ENCODE results near the gene SERINC3. TPM values are rescaled to one million over a fixed set of nuclear protein-coding genes. Genes with fewer than 3 reads are reported as not detected.

SERINC3 gene
- total and polyA plus RNA-seq, 2 of the 13 experiments (the other 11 are each of a cell fraction or from before 2014, with no cell fraction given): 82.0 to 226 TPM

GRCh38 chr20:44461142-44461802, 60.6 kb downstream of the SERINC3 start (continued):
- TF ChIP-seq AGO1 (IDR thresholded peaks at IDR 0.05; ENCODE audit: low read depth, low read length, poor library complexity, severe bottlenecking) (no peak), ZNF138 (CRISPR knock-in tag; IDR thresholded peaks at IDR 0.05; ENCODE audit: low read depth) (no peak), RBM39 (IDR thresholded peaks at IDR 0.05; ENCODE audit: low read depth, low read length, poor library complexity, severe bottlenecking) (no peak), NR3C1 (CRISPR knock-in tag; IDR thresholded peaks at IDR 0.05) (no peak), SNRNP70 (IDR thresholded peaks at IDR 0.05; ENCODE audit: low read depth, low read length) (no peak), USF2 (IDR thresholded peaks at IDR 0.05; ENCODE audit: low read depth, low read length) (no peak), USF2 (CRISPR knock-in tag; IDR thresholded peaks at IDR 0.05; ENCODE audit: borderline replicate concordance) (no peak), HHEX (CRISPR knock-in tag; IDR thresholded peaks at IDR 0.05) (no peak), RARG (CRISPR knock-in tag; IDR thresholded peaks at IDR 0.05; ENCODE audit: low read depth) (no peak), ZFP41 (CRISPR knock-in tag; IDR thresholded peaks at IDR 0.05; ENCODE audit: borderline replicate concordance) (no peak), ZNF34 (CRISPR knock-in tag; IDR thresholded peaks at IDR 0.05; ENCODE audit: borderline replicate concordance) (0 out of 2 replicates have a peak, but pooled peaks have one; percentile 10), ZFAT (CRISPR knock-in tag; conservative IDR thresholded peaks at IDR 0.05) (no peak), ZNF547 (CRISPR knock-in tag; IDR thresholded peaks at IDR 0.05) (0 out of 2 replicates have a peak, but pooled peaks have one; percentile 39), IKZF5 (CRISPR knock-in tag; IDR thresholded peaks at IDR 0.05) (no peak; the same call in 1 of the 2 replicates), ZNF350 (CRISPR knock-in tag; IDR thresholded peaks at IDR 0.05; ENCODE audit: borderline replicate concordance, low read depth) (no peak)
- TF ChIP-seq, protein P1, sequence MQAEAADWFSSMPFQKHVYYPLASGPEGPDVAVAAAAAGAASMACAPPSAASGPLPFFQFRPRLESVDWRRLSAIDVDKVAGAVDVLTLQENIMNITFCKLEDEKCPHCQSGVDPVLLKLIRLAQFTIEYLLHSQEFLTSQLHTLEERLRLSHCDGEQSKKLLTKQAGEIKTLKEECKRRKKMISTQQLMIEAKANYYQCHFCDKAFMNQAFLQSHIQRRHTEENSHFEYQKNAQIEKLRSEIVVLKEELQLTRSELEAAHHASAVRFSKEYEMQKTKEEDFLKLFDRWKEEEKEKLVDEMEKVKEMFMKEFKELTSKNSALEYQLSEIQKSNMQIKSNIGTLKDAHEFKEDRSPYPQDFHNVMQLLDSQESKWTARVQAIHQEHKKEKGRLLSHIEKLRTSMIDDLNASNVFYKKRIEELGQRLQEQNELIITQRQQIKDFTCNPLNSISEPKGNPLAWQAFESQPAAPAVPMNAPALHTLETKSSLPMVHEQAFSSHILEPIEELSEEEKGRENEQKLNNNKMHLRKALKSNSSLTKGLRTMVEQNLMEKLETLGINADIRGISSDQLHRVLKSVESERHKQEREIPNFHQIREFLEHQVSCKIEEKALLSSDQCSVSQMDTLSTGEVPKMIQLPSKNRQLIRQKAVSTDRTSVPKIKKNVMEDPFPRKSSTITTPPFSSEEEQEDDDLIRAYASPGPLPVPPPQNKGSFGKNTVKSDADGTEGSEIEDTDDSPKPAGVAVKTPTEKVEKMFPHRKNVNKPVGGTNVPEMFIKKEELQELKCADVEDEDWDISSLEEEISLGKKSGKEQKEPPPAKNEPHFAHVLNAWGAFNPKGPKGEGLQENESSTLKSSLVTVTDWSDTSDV (CRISPR knock-in tag; IDR thresholded peaks at IDR 0.05): no peak
- TF ChIP-seq, protein P2, sequence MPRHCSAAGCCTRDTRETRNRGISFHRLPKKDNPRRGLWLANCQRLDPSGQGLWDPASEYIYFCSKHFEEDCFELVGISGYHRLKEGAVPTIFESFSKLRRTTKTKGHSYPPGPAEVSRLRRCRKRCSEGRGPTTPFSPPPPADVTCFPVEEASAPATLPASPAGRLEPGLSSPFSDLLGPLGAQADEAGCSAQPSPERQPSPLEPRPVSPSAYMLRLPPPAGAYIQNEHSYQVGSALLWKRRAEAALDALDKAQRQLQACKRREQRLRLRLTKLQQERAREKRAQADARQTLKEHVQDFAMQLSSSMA (CRISPR knock-in tag; IDR thresholded peaks at IDR 0.05): 0 out of 2 replicates have a peak, but pooled peaks have one; percentile 39
